A549 treated with AZD9567 at 1 μM for 4 hours (cell line): ENCODE results near the gene TOP2A. TPM values are rescaled to one million over a fixed set of nuclear protein-coding genes. Genes with fewer than 3 reads are reported as not detected.

ENCODE experiments used
- total RNA-seq: library from RNA; stranded (reverse); fragments of 200-300 nt; extraction: Qiagen RNA extraction; gene quantifications from 5 replicates; pipeline ENCODE4 v1.2.3, GENCODE V29; 2022; ENCODE audit not compliant: insufficient read depth

The TOP2A gene
- 181 to 244 TPM (median 224 TPM) in 5 replicates for total RNA-seq

GRCh38 chr17:40417609-40418427 lies at the start of gene TOP2A:
Gene TOP2A (minus strand): TSS chr17:40417896. CDS start chr17:40417791, 105 bp downstream.

GRCh38 chr17:40443196-40443987 lies 25.7 kb upstream of the TOP2A start, which contains the start of gene IGFBP4:
Gene IGFBP4 (plus strand): TSS chr17:40443450. CDS start chr17:40443736, 286 bp downstream.

GRCh38 chr17:40364121-40364861 lies 53.4 kb downstream of the TOP2A start, which contains the start of gene GJD3:
Gene GJD3 (minus strand): TSS chr17:40364737. CDS start chr17:40363815, 922 bp downstream.

Other genes with a start within 250 kb of the TOP2A start
- gene RAPGEFL1, start 240.4 kb downstream of the TOP2A start, total RNA-seq = 3.7 to 4.6 TPM (median 3.7 TPM) in 5 replicates
- gene WIPF2, start 198.6 kb downstream of the TOP2A start, total RNA-seq = 18.6 to 22.4 TPM (median 21.0 TPM) in 5 replicates
- 55.2 to 75.3 TPM (median 58.9 TPM) in 5 replicates for gene CDC6, start 130.0 kb downstream of the TOP2A start, total RNA-seq
- 29.9 to 43.0 TPM (median 34.9 TPM) in 5 replicates for gene RARA, start 108.7 kb downstream of the TOP2A start, total RNA-seq
- 0.81 to 1.2 TPM (median 0.92 TPM) in 4 of 5 replicates, not detected in the other for gene GJD3, start 53.2 kb downstream of the TOP2A start, total RNA-seq
- 2,235 to 2,843 TPM (median 2,588 TPM) in 5 replicates for gene IGFBP4, start 25.6 kb upstream of the TOP2A start, total RNA-seq
- gene TNS4, start 83.7 kb upstream of the TOP2A start, total RNA-seq = 146 to 216 TPM (median 192 TPM) in 5 replicates
- gene CCR7, start 147.6 kb upstream of the TOP2A start, total RNA-seq = 0.68 to 0.89 TPM (median 0.81 TPM) in 4 of 5 replicates, not detected in the other
- gene SMARCE1, start 229.9 kb upstream of the TOP2A start, total RNA-seq = 98.4 to 106 TPM (median 105 TPM) in 5 replicates
- gene KRT222, start 247.3 kb upstream of the TOP2A start, total RNA-seq = 0.21 to 0.65 TPM (median 0.38 TPM) in 4 of 5 replicates, not detected in the other